SU-DHL-6 (cell line): ENCODE data around the gene GINS1.

ENCODE experiments used
- CTCF ChIP-seq: fragments of 200-600 bp; sonication (generic); IDR thresholded peaks from one replicate; pipeline ENCODE4 v1.5.1; 2017; ENCODE audit warnings: antibody characterized with exemption, mild to moderate bottlenecking, low read length, moderate library complexity; ENCODE audit not compliant: insufficient read depth, poor library complexity, severe bottlenecking
- EZH2phosphoT487 ChIP-seq: fragments of 200-600 bp; sonication (generic), shearing (Covaris generic); conservative IDR thresholded peaks from 2 replicates; pipeline ENCODE4 v1.6.1; 2018; ENCODE audit warnings: mild to moderate bottlenecking, antibody characterized with exemption, low read length, moderate library complexity, mixed read lengths

GRCh38 chr20:25494506-25495188 lies 87.2 kb downstream of the GINS1 start:
- TF ChIP-seq CTCF: no peak
- no peak for TF ChIP-seq EZH2phosphoT487
